SU-DHL-6 (cell line): Measurements from ENCODE around the gene ATP5F1C.

Experiments used
- H2AFZ ChIP-seq: fragments of 200-600 bp; sonication (generic); 2 replicates; pipeline ENCODE4 v1.6.1; 2014; ENCODE audit warnings: low read depth, mild to moderate bottlenecking, moderate library complexity, mixed read lengths, antibody characterized with exemption, low read length; ENCODE audit not compliant: severe bottlenecking
- H3F3A ChIP-seq: fragments of 200-600 bp; shearing (Covaris generic); 2 replicates; pipeline ENCODE4 v1.6.0; 2016; ENCODE audit warnings: antibody characterized with exemption, mild to moderate bottlenecking; ENCODE audit not compliant: insufficient read depth
- H3K27ac ChIP-seq: fragments of 200-600 bp; sonication (generic); 2 replicates; pipeline ENCODE4 v1.5.1; 2016; ENCODE audit warnings: low read depth, mild to moderate bottlenecking, low read length, moderate library complexity, mixed read lengths
- H3K27me3 ChIP-seq: fragments of 200-600 bp; sonication (generic), shearing (Covaris generic); 2 replicates; pipeline ENCODE4 v1.6.0; 2014; ENCODE audit warnings: mild to moderate bottlenecking, low read length
- H3K36me3 ChIP-seq: fragments of 200-600 bp; sonication (generic); 2 replicates; pipeline ENCODE4 v1.6.1; 2014; ENCODE audit warnings: mild to moderate bottlenecking, low read length, mixed read lengths
- H3K4me2 ChIP-seq: fragments of 300-600, 200-600 bp; shearing (Covaris generic), sonication (generic); 2 replicates; pipeline ENCODE4 v1.6.0; 2014; ENCODE audit warnings: low read length, low read depth, mild to moderate bottlenecking; ENCODE audit not compliant: poor library complexity, severe bottlenecking
- H3K4me3 ChIP-seq: fragments of 200-600 bp; sonication (generic); 2 replicates; pipeline ENCODE4 v1.5.1; 2014; ENCODE audit warnings: antibody characterized with exemption, low read length, mild to moderate bottlenecking, mixed read lengths; ENCODE audit not compliant: insufficient read depth, poor library complexity, severe bottlenecking
- H3K79me2 ChIP-seq: fragments of 200-600 bp; sonication (generic); 2 replicates; pipeline ENCODE4 v1.6.1; 2014; ENCODE audit warnings: mild to moderate bottlenecking, low read length, moderate library complexity; ENCODE audit not compliant: insufficient read depth
- H3K9ac ChIP-seq: fragments of 200-600 bp; sonication (generic); 2 replicates; pipeline ENCODE4 v1.7.0; 2014; ENCODE audit warnings: mild to moderate bottlenecking, low read length
- H3K9me2 ChIP-seq: fragments of 200-600 bp; sonication (generic); replicated peaks from 2 replicates; pipeline ENCODE4 v1.6.1; 2014; ENCODE audit warnings: low read length; ENCODE audit not compliant: insufficient read depth
- H3K9me3 ChIP-seq: fragments of 200-600 bp; sonication (generic); 2 replicates; pipeline ENCODE4 v1.6.1; 2014; ENCODE audit warnings: low read length, mixed read lengths; ENCODE audit not compliant: insufficient read depth
- H4K20me1 ChIP-seq: fragments of 200-600 bp; sonication (generic); 2 replicates; pipeline ENCODE4 v1.6.1; 2014; ENCODE audit warnings: low read depth, mild to moderate bottlenecking, antibody characterized with exemption, low read length, moderate library complexity, mixed read lengths
- CTCF ChIP-seq: fragments of 200-600 bp; sonication (generic); IDR thresholded peaks from one replicate; pipeline ENCODE4 v1.5.1; 2017; ENCODE audit warnings: antibody characterized with exemption, mild to moderate bottlenecking, low read length, moderate library complexity; ENCODE audit not compliant: insufficient read depth, poor library complexity, severe bottlenecking
- EZH2phosphoT487 ChIP-seq: fragments of 200-600 bp; sonication (generic), shearing (Covaris generic); conservative IDR thresholded peaks from 2 replicates; pipeline ENCODE4 v1.6.1; 2018; ENCODE audit warnings: mild to moderate bottlenecking, antibody characterized with exemption, low read length, moderate library complexity, mixed read lengths

The ATP5F1C gene

DNA sequence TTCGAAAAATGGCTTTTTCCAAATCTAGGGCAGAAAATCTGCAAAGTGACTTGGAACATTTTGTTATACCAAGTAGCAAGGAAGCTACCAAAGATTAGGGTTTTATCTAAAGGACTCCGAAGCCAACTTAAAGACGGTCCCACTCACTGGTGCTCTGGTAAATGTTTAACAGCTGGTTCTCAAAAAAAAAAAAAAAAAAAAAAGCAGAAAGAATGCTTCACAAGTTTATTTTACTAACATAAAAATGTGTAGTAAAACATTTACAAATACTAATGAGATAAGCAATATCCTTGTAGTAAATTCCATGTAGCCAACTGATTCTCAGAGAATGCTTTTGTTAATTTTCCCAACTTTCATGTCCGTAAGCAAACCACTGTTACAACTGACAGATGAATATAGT, 68.7 kb downstream of the ATP5F1C start:
- H3K79me2 ChIP-seq: no peaks in the 10 kb centered on the region
- no peaks in the 10 kb centered on the region for H3K9me2 ChIP-seq
- H3K27me3 ChIP-seq: no peaks in the 10 kb centered on the region
- no peak overlapping the region for H3K9ac ChIP-seq
- no peak overlapping the region for H2AFZ ChIP-seq
- no peaks in the 10 kb centered on the region for H4K20me1 ChIP-seq
- no peaks in the 10 kb centered on the region for H3F3A ChIP-seq
- no peak overlapping the region for H3K27ac ChIP-seq
- H3K4me3 ChIP-seq: no peak overlapping the region
- no peak for TF ChIP-seq EZH2phosphoT487
- no peak for TF ChIP-seq CTCF
- H3K36me3 ChIP-seq: 0 out of 2 replicates have a peak, but pooled peaks cover 2% of the 10 kb centered on the region
- no peaks in the 10 kb centered on the region for H3K9me3 ChIP-seq
- H3K4me2 ChIP-seq: no peak overlapping the region

DNA sequence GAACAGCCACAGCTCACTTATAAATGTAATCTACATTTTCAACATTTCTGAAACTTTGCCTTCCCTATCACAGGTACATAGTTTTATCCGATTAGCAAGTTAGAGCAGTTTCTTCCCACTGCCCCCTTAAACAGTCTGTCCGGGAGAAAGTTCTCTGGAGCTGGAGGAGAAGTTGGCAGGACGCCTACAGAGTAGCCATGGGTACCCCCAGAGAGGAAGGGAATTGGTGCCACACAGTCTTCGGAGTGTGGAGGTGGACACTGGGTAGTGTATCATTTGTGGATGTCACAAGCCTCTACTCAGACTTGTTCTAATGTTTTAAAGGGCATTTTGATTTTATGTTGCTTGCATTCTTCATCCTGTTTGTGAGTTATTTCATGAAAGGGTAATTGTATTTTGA, 69.3 kb downstream of the ATP5F1C start:
- Histone ChIP-seq H3K36me3 (0 out of 2 replicates have a peak, but pooled peaks cover 2% of the 10 kb centered on the region), H3K4me3 (no peak overlapping the region), H3K27me3 (no peaks in the 10 kb centered on the region), H2AFZ (no peak overlapping the region), H4K20me1 (no peaks in the 10 kb centered on the region), H3K9ac (no peak overlapping the region), H3K27ac (no peak overlapping the region), H3K9me3 (no peaks in the 10 kb centered on the region), H3K4me2 (no peak overlapping the region), H3K79me2 (peaks cover 4% of the 10 kb centered on the region; the same call in 1 of the 2 replicates), H3K9me2 (no peaks in the 10 kb centered on the region), H3F3A (no peaks in the 10 kb centered on the region)
- TF ChIP-seq EZH2phosphoT487 (no peak), CTCF (no peak)
